Activated naive CD4-positive, alpha-beta T cell treated with anti-CD3 and anti-CD28 coated beads, Interleukin-2, amount 10 ng/mL, durations not matched to agents 7 days and 5 days (primary cell): Measurements from ENCODE around the gene HOXA5.

Source experiments
- CTCF ChIA-PET: fragments of 350-600 bp; sonication (Branson Sonifier 250); formaldehyde crosslinking; loops from one replicate; lab custom pipeline; 2021; ENCODE audit warnings: antibody characterized with exemption; lab: Charles Lee
- DNase-seq: peaks from one replicate; pipeline ENCODE4 v3.0.0-alpha.2; 2020
- H3K27ac Mint-ChIP-seq: one replicate; pipeline ENCODE4 v1.8.0; 2021; ENCODE audit warnings: mild to moderate bottlenecking, moderate library complexity, mixed read lengths
- H3K27me3 Mint-ChIP-seq: one replicate; pipeline ENCODE4 v1.8.0; 2021; ENCODE audit warnings: mild to moderate bottlenecking, mixed read lengths
- H3K36me3 Mint-ChIP-seq: one replicate; pipeline ENCODE4 v1.8.0; 2021; ENCODE audit warnings: mixed read lengths
- H3K4me1 Mint-ChIP-seq: one replicate; pipeline ENCODE4 v1.8.0; 2021; ENCODE audit warnings: mixed read lengths
- H3K4me3 Mint-ChIP-seq: one replicate; pipeline ENCODE4 v1.8.0; 2021; ENCODE audit warnings: mild to moderate bottlenecking, moderate library complexity, mixed read lengths
- H3K9me3 Mint-ChIP-seq: one replicate; pipeline ENCODE4 v1.8.0; 2021; ENCODE audit warnings: mixed read lengths

HOXA5 gene

DNA sequence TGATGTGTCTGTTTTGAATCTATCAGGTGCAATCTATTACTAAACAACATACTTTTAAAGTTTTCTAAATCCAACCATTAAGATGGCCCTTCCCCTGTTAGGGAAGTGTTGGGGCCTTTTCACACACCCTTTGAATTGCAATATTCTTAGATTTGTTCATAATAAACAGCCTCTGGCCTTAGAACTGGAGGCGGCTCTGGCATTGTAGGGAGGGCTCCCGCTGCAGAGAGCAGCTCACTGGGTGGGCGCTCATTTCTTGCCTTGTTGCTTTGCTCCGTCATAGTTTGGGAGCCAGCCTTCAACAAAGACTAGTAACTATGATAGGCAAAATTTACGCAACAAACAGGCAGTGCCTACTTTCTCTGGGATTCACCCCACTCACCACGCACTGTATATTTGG lies 34.9 kb upstream of the HOXA5 start:
- DNase-seq: no peak
- no peak overlapping the region for H3K27ac Mint-ChIP-seq
- H3K4me3 Mint-ChIP-seq: no peak overlapping the region

DNA sequence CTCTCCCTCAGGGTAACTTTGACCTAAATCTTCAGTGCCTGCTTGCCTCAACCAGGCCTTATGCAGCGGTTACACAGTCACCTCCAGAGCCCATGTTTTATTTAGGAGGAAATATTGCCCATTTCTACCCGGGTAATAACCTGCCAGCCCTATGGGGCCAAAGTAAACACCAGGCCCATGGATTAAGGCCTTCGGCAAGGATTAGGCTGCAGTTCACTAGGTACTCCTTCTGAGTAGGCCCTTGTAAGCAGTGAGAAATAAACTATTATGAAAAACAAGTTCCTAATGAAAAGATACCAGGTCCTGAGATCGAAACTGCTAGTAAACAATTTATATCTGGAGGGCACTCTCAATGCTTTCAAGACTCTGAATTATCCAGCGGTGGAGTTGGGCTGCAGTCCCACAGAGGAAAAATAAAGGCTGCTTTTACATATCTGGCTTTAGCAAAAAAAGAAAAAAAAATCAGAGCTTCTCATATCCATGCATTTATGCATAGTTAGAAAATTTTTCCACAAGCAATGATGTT lies 34.4 kb upstream of the HOXA5 start:
- H3K27ac Mint-ChIP-seq: no peak overlapping the region
- H3K36me3 Mint-ChIP-seq: peaks cover 3% of the 10 kb centered on the region

More for the DNA sequence above, 34.9 kb upstream of the HOXA5 start:
- peaks cover 98% of the 10 kb centered on the region for H3K27me3 Mint-ChIP-seq
- peaks cover 2% of the 10 kb centered on the region for H3K36me3 Mint-ChIP-seq
- peaks cover 8% of the 10 kb centered on the region for H3K4me1 Mint-ChIP-seq
- CTCF ChIA-PET: interaction anchor here (1.5 to 2.4 kb wide), 5 partner anchors 12 to 33 kb away, joined by 3 to 12 read pairs (median 6); no protein-coding TSS in a partner anchor
- H3K9me3 Mint-ChIP-seq: no peaks in the 10 kb centered on the region

DNA sequence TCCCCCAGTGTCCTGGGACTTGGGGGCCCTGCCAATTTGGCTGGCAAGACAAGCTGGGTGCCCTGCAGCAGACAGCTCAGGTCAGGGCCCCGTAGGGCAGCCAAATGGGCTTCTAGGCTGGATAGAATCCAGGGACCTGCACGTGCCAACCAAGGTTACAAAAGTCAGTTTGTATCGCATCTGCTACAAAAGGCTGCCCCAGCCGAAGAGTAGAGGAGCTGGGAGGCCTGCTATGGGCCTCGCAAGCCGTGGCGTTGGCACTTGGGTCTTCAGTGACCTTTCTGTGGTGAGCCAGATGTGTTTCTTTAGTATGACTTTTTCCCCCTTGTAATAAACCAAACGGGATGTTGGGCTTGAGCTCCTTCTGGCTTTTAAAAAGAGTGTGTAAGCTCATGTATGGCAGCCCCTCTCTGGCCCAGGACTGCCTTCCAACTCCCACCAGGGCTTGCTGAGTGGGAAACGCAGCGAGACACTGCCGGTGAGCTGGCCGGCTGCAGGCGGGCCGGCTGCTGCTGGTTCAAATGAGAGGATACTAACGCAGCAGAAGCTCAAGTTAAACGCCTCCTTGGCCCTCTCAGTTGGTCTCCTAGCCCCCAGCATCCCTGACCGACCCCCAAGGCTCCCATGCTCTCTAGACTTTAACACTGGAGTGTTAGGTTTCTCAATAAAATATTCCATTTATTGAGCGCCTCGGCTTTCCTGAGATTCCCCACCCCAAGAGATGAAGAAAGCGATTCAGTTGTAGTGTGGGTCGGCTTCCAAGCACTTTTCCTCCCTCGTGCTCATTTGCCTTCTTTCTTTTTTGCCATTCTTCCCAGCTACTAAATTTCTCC lies 33.7 kb upstream of the HOXA5 start:
- no peak overlapping the region for H3K27ac Mint-ChIP-seq
- no peak overlapping the region for H3K4me3 Mint-ChIP-seq
- peaks cover 98% of the 10 kb centered on the region for H3K27me3 Mint-ChIP-seq
- peak; percentile 7 for DNase-seq
- CTCF ChIA-PET: interaction anchor here (1.4 to 2.2 kb wide), 2 partner anchors 16 to 19 kb away, joined by 3 to 8 read pairs; no protein-coding TSS in a partner anchor
- peaks cover 5% of the 10 kb centered on the region for H3K36me3 Mint-ChIP-seq
- H3K4me1 Mint-ChIP-seq: peaks cover 8% of the 10 kb centered on the region
- H3K9me3 Mint-ChIP-seq: no peaks in the 10 kb centered on the region

More for the DNA sequence above, 34.4 kb upstream of the HOXA5 start:
- CTCF ChIA-PET: interaction anchor here (1.6 to 2.4 kb wide), 4 partner anchors 12 to 18 kb away, joined by 6 to 12 read pairs (median 8); no protein-coding TSS in a partner anchor
- Mint-ChIP-seq H3K27me3 (peaks cover 98% of the 10 kb centered on the region), H3K4me3 (no peak overlapping the region), H3K9me3 (no peaks in the 10 kb centered on the region), H3K4me1 (peaks cover 8% of the 10 kb centered on the region)
- no peak for DNase-seq

DNA sequence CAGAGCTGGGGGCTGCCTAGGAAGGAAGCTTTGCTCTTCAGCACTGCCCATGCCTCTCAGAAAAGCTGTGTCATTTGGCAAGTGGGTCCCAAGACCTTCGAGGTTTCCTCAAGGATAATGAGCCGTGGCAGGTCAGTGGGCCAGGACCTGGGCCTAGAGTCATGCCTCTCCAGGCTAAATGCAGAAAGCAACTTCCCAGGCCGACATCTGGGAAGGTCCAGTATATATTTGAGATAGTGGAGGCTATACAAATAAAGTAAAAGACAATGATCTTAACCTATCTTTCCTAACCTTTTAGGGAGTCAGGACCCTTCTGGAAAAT lies 33.0 kb upstream of the HOXA5 start:
- no peak overlapping the region for H3K27ac Mint-ChIP-seq

DNA sequence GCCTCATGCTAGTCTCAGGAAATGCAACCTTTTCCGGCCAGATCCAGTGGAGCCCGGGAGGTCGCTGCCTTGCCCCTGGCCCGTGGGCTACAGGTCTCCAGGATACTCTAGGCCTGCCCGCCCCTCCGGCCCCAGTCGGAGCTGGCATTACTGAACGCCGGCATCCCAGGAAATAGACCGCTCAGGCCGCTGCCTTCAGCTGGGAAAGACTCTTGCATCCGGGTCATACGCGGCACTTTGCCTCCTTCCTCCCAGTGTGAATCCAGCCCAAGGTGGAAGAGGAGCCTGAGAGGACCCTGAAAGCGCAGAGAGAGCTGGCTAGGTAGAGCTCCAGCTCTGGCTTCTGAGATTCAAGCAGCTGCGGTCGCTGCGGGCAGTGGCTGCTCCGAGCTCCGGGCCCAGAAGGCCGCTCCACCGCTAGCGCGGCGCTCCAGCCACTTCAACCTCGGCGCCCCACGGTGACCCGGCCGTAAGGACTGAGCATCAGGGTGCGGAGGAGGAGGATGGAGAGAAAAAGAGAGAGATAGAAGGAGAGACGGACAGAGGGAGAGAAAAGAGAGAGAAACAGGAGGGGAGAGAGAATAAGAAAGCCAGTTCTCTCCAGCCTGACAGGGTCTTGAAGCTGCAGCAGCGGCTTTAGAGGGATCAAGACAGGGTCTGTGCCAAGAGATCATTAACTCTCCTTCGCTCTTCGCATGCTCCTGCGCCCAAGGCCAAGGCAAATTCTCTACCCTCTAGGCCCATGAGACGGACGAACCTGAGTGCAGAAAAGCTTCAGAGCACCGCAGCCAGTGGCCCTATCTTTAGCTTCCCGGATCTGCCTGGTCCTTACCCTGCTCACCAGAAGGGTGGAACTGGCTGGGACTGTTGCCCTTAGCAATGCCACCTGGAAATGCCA lies 32.4 kb upstream of the HOXA5 start:
- Mint-ChIP-seq H3K36me3 (peaks cover 8% of the 10 kb centered on the region), H3K4me3 (no peak overlapping the region), H3K9me3 (no peaks in the 10 kb centered on the region), H3K27me3 (peaks cover 98% of the 10 kb centered on the region), H3K4me1 (peaks cover 12% of the 10 kb centered on the region), H3K27ac (no peak overlapping the region)
- CTCF ChIA-PET: interaction anchor here (1.4 to 2.2 kb wide), 2 partner anchors 14 to 20 kb away, joined by 3 to 8 read pairs; no protein-coding TSS in a partner anchor
- peak; percentile 10 for DNase-seq

More for the DNA sequence above, 33.0 kb upstream of the HOXA5 start:
- Mint-ChIP-seq H3K4me1 (peaks cover 11% of the 10 kb centered on the region), H3K4me3 (no peak overlapping the region), H3K36me3 (peaks cover 8% of the 10 kb centered on the region), H3K27me3 (peaks cover 98% of the 10 kb centered on the region), H3K9me3 (no peaks in the 10 kb centered on the region)
- no peak for DNase-seq
- CTCF ChIA-PET: interaction anchor here (1.4 to 2.2 kb wide), 2 partner anchors 15 to 20 kb away, joined by 3 to 8 read pairs; no protein-coding TSS in a partner anchor

DNA sequence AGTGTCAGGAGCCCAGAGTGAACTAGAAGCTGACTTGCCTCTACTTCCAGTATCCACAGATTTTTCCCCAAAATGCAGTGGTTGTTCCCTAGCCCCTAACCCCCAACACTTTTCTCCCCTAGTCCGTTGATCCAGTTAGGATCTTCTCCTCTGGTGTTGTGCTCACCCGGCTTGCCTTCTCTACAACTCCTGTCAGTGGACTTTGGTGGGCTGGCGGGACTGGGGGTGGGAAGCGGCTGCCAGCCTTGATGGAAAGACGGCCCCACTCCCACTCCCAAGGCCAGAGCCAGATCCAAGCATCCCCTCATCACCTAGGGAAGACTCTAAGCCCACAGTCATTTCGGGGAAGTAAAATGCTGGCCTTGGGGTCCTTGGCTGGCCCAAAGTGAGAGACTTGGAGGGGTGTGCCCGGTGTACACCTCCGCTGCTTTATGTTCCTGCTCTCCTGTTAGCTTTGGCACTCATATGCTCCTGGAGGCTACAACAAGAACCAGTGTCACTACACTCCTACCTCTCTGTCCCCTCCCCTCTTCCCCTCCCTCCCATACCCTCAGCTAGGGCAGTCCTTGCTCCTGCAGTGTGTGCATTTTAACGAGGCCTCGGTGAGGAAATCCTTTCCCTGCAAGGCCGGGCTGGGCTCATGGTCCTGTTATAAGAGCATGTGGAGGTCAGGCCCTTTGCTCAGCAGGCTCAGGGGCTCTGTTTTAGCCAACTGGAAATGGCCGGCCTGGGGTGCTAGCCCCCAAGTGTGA lies 31.6 kb upstream of the HOXA5 start:
- Mint-ChIP-seq H3K4me1 (peaks cover 10% of the 10 kb centered on the region), H3K27ac (peak overlapping the region; percentile 83), H3K27me3 (peaks cover 97% of the 10 kb centered on the region), H3K9me3 (no peaks in the 10 kb centered on the region), H3K4me3 (no peak overlapping the region), H3K36me3 (peaks cover 8% of the 10 kb centered on the region)
- peak; percentile 8 for DNase-seq
- CTCF ChIA-PET: no interaction called here

DNA sequence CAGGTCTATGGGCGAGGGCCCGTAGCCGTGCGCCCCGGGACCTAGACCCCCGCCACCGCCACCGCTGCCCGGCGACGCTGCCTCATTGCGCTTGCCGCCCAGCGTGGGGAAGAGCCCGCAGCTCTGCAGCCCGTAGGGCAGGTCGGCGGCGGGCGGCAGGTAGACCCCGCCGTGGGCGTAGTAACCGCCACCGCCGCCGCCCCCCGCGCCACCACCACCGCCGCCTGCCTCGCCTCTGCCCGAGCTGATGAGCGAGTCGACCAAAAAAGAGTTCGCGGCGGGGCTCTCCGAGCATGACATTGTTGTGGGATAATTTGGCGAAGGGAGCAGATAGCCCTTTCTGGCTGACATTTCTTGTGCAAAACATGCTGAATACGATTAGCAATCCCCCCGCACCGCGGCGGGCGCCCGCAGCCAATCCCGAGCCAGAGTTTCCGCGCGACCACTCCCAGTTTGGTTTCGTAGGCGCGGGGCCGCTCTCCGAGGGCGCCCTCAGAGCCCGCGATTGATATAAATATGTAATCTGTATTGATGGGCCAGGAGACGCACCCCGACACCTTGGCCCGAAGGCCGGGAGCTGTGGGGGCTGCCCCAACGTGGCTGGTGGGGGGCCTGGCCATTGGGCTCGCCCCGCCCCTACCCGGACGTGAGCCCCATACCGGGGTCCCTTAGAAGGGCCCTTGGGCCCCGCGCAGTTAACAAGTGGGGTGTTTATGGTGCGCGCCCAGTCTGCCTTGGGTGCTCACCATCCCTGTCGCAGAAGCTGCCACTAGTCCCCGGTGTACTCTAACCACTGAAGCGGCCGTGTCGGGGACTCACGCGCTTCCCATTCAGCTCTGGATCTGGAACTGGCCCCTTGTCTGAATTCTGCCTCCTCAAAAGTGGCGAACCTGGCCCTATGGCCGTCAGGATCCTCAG lies 30.7 kb upstream of the HOXA5 start, which contains the start of gene HOXA10:
Gene HOXA10 (minus strand): TSS at position 365 of the 918 bp plus-strand sequence. CDS start 14 bp downstream, at position 351.
- CTCF ChIA-PET: no interaction called here
- Mint-ChIP-seq H3K36me3 (peaks cover 8% of the 10 kb centered on the region), H3K27ac (peak within 1 kb of the TSS; percentile 83), H3K4me1 (peaks cover 6% of the 10 kb centered on the region), H3K9me3 (no peaks in the 10 kb centered on the region), H3K4me3 (no peak within 1 kb of the TSS), H3K27me3 (peaks cover 97% of the 10 kb centered on the region)
- peak; percentile 14 for DNase-seq

DNA sequence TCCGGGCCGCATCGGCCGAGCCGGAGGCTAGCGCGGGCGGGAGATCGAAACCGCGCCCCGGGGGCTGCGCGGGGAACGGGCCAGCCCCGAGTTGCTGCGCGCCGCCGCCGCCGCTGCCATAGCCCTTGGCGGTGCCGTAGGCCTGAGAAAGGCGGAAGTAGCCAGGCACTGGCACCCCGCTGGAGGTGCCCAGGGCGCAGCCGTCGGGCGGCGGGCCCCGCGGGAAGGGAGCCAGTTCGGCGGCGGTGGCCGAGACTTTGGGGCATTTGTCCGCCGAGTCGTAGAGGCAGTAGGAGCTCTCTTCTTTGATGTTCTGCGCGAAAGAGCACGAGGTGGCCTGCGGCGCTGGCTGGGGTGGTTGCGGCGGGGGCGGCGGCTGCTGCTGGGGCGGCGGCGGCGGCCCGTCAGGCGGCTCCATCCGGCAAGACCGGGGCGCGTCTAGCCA lies 30.1 kb upstream of the HOXA5 start:
- no peak overlapping the region for H3K4me3 Mint-ChIP-seq
- no peak overlapping the region for H3K27ac Mint-ChIP-seq
- DNase-seq: peak; percentile 21
- peaks cover 8% of the 10 kb centered on the region for H3K36me3 Mint-ChIP-seq
- peaks cover 98% of the 10 kb centered on the region for H3K27me3 Mint-ChIP-seq
- H3K4me1 Mint-ChIP-seq: peaks cover 10% of the 10 kb centered on the region
- H3K9me3 Mint-ChIP-seq: no peaks in the 10 kb centered on the region
- CTCF ChIA-PET: no interaction called here

DNA sequence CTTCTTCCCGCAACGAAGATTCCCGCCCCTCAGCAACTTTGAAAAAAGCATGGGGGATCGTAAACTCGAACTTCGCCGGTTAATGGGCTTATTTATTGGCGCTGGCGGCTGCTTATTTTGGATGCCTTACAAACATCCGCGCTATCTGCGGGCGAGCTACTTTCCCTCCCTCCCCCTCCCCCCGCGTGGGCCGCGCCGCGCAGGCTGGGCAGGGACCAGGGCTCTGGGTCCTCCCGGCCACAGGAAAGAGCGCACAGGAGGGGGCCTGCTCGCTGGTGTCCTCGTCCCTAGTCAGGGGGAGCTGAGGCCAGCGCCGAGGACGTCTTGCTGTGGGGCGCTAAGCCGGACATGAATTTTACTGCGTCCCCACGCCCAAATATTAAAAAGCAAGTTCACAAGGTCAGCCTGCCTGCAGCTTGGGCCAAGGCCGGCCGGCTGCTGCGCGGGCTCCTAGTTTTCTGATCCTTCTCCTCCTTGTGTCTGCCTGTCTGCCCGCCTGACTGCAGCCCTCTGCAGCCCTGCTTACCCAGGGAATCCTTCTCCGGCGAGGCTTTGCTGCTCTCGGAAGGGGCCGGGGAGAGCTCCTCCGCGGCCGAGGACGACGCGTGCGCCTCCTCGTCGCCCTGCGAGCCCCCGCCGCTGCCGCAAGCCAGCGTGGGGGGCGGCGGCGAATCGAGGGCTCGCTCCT lies 29.5 kb upstream of the HOXA5 start:
- peaks cover 8% of the 10 kb centered on the region for H3K36me3 Mint-ChIP-seq
- peaks cover 98% of the 10 kb centered on the region for H3K27me3 Mint-ChIP-seq
- CTCF ChIA-PET: interaction anchor here (2.3 kb wide), 1 partner anchor 23 kb away, joined by 6 read pairs; no protein-coding TSS in a partner anchor
- no peak overlapping the region for H3K4me3 Mint-ChIP-seq
- H3K27ac Mint-ChIP-seq: peak overlapping the region; percentile 68
- peak; percentile 20 for DNase-seq
- peaks cover 10% of the 10 kb centered on the region for H3K4me1 Mint-ChIP-seq
- H3K9me3 Mint-ChIP-seq: no peaks in the 10 kb centered on the region

DNA sequence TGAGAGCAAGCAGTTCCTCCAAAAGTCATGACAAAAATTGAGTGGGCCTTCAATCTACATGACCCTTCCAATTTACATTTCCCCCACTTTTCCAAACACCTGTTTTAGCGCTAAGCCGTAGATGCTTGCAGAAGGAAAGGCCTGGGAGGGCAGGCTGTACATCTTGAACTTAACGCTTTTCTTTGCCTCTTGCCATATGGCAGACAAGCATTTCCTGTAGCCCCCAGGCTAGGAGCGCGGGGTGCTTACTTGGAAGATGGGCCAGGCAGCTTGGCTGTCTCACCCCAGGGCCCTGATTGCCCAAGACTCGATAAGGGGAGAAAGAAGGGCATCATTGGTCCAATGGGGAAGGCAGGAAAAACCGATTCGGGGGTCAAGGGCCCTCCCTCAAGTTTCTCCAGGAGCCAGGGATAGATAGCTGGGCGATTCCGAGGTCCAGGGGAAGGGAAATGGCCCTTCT lies 28.9 kb upstream of the HOXA5 start:
- Mint-ChIP-seq H3K36me3 (peaks cover 8% of the 10 kb centered on the region), H3K9me3 (no peaks in the 10 kb centered on the region), H3K27ac (peak overlapping the region; percentile 68), H3K4me3 (peak overlapping the region; percentile 27), H3K4me1 (peaks cover 10% of the 10 kb centered on the region), H3K27me3 (peaks cover 98% of the 10 kb centered on the region)
- DNase-seq: peak; percentile 17
- CTCF ChIA-PET: interaction anchor here (2.3 kb wide), 1 partner anchor 24 kb away, joined by 6 read pairs; no protein-coding TSS in a partner anchor

DNA sequence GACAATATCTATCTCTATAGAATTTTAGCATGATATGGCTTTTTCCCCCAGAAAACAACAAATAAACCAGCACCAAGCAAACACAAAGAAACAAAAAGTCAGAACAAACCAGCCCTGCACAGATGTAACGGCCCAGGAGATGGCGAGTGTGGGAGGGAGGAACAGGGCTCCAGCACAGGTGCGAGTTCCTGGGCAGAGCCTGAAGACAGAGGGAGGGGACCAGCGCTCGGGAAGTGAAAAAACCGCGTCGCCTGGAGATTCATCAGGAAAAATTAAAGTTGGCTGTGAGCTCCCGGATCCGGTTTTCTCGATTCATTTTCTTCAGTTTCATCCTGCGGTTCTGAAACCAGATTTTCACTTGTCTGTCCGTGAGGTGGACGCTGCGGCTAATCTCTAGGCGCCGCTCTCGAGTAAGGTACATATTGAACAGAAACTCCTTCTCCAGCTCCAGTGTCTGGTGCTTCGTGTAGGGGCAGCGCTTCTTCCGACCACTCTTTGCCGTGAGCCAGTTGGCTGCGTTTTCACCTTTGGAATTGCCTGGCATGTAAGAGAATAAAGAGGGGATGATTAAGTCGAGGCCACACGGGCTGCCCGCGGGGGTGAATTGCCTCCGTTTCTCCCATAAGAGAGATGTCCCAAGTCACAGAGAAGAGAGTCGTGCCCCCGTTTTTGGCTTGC lies 28.3 kb upstream of the HOXA5 start:
- H3K4me1 Mint-ChIP-seq: peaks cover 14% of the 10 kb centered on the region
- H3K27me3 Mint-ChIP-seq: peaks cover 98% of the 10 kb centered on the region
- CTCF ChIA-PET: interaction anchor here (2.3 kb wide), 1 partner anchor 24 kb away, joined by 6 read pairs; no protein-coding TSS in a partner anchor
- H3K9me3 Mint-ChIP-seq: no peaks in the 10 kb centered on the region
- peaks cover 8% of the 10 kb centered on the region for H3K36me3 Mint-ChIP-seq
- H3K4me3 Mint-ChIP-seq: peak overlapping the region; percentile 27
- peak overlapping the region; percentile 68 for H3K27ac Mint-ChIP-seq
- DNase-seq: peak; percentile 19
